ENCODE measurements around the gene MACROH2A2.

DNA sequence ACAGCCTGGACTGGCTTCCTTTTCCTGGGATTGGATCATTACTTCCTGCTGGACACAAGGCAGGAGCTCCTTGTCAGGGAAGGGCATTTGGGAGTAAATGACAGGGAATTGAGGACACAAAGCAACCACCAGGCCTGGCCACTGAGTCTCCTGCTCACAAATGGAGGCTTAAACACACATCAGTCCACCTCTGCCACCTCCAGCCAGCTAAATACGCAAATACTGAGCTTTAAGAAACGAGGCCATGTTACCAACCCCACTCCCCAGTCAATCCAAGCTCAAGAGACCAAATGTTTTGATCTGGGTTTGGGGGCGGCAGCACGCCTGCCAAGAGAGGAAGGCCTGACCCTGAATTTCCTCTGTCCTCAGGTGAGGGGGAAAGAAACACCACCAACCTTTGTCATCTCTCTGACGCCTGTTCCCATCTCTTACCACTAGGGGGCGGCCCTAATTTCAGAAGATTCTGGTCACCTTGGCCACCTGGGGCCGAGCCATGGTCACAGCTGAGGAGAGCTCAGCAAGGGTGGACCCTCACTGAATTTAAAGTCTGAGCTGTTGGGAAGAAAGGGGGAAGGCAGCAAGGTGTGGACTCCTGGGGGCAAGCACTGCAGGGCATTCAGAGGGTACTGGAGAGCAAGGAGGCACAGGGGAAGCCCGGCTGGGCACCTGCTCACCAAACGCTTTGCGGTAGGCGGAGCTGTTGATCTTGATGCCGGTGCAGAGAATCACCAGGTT lies 63.5 kb downstream of the MACROH2A2 start:
- TF ChIP-seq CTCF (IDR thresholded peaks at IDR 0.05) (peak; percentile 98), EZH2 (IDR thresholded peaks at IDR 0.05; ENCODE audit: borderline replicate concordance, insufficient read depth, low read depth, low read length, poor library complexity, severe bottlenecking) (no peak)
